Limb (tissue), 2 donors: ENCODE results near the gene RGSL1.
"Not testable (repeated sequence)": the region's sequence is repeated elsewhere in the genome, so short reads cannot be mapped to it uniquely, and the experiment has no call there.

ENCODE experiments used
- DNase-seq, 2 donors: peaks; one replicate each; pipeline ENCODE4 v3.0.0-alpha.2; 2016; ENCODE audit errors: extremely low spot score in 2 of 2

Gene RGSL1

DNA sequence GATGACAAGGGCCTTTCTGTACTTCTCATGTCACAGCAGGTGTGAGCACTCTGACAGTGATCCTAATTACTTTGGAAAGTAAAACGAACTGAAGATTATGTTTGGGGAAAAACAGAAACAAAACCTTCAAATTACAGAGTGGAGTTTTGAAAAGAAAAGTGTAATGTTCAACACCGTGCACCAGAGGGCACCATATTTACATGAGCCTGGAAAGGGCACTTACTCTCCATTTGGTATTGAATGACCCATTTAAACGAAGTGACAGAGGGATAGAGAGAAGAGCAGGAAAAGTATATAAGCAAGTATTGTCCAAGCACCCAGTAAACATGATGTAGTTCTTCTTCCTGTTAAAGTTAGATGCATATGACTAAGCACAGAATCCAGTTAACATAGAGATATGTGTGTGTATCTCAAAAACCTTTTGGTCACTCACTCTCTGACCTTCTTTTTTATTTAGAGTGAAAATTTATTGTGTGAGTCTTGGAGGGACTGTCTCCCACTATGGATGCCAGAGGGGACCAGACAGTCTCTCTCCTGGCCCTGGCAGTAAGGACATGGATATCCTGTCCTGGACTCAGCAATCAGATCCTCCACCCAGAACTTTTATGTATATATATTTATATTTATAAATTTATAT, 3.8 kb upstream of the RGSL1 start:
- DNase-seq, result no peak

GRCh38 chr1:182447124-182447523, 2.8 kb upstream of the RGSL1 start:
- not testable (repeated sequence) for DNase-seq

- DNase-seq, result no peak
Measured at GRCh38 chr1:182447660-182448059, 2.3 kb upstream of the RGSL1 start.

GRCh38 chr1:182453631-182454030, 3.7 kb downstream of the RGSL1 start:
- DNase-seq, result no peak

GRCh38 chr1:182457844-182458243, 7.9 kb downstream of the RGSL1 start:
- DNase-seq, result no peak

- no peak for DNase-seq
Measured at GRCh38 chr1:182459949-182460348, 10.0 kb downstream of the RGSL1 start.

- no peak for DNase-seq
Measured at GRCh38 chr1:182460550-182460951, 10.6 kb downstream of the RGSL1 start.

GRCh38 chr1:182473556-182473955, 23.6 kb downstream of the RGSL1 start:
- DNase-seq, result no peak

GRCh38 chr1:182476625-182477024, 26.7 kb downstream of the RGSL1 start:
- DNase-seq, result no peak

DNA sequence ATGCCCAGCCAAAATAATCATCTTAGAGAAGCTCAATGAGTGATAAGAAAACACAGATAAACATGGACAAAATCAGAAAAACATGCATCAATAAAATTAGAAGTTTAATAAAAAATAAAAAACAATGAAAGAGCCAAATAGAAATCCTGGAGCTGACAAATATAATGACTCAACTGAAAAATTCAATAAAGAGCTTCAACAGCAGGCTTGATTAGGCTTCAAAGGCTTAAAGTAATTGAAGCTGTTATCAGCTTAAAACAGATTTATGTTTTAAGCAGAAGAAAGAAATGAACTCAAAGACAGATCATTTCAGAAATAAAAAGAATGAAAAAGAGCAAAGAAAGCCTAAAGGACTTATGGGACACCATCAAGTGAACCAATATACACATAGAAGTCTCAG, 28.3 kb downstream of the RGSL1 start:
- DNase-seq, result no peak

GRCh38 chr1:182484067-182484466, 34.1 kb downstream of the RGSL1 start:
- DNase-seq, result no peak

DNA sequence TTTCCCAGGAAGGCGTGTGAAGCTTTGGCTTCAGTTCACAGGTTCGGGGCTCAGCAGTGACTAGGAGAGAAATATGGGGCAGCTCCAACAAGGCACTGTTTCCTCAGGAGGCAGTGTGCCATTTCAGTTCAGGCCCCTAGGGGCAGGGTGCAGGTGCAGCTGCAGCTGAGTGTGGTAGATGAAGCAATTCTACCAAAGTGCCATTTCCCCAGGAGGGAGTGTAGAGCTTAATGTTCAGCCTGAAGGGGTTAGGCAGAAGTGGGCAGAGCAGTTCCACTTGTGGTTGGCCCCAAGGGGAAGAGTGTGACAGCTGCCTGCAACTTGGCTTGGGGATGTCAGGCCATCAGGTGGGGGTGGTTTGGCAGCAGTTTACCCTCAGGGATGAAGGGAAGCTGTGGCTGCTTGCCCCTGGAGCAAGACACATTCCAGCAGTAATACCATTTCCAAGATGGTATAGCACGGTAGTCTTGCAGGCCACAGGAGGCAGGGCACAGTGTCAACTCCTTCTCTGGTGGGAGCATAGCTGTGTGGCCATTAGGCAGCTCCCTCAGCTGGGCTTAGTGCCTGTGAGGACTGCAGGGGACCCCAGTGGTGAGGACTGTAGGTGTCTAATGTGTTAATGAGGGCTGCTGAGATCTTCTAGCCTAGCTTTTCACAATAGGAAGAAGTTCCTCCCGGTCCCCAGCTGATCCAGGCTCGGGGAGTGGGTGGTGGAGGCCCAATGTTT, 34.7 kb downstream of the RGSL1 start:
- no peak for DNase-seq

GRCh38 chr1:182485861-182486260, 35.9 kb downstream of the RGSL1 start:
- DNase-seq, result no peak

DNA sequence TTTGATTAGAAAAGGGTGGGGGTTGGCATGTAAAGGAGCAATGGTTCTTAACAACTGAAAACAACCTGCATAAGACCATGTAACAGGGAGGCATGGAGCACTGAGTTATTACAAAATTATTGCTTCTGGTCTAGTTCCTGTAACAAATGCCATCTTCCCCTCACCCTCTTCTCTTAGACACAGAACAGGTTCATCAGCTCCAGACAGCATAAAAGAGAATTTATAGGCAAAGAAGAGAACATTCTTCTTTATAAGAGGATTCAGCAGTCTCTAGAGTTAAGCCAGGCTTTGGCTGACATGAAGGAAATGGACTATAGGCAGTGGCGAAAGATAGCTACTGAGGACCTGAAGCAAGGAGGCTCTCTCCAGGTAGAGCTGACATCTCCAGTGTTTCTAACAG, 38.9 kb downstream of the RGSL1 start:
- DNase-seq, result no peak

- DNase-seq, result no peak
Measured at GRCh38 chr1:182493063-182493462, 43.1 kb downstream of the RGSL1 start.

GRCh38 chr1:182495002-182495401, 45.1 kb downstream of the RGSL1 start:
- no peak for DNase-seq

GRCh38 chr1:182495693-182496092, 45.7 kb downstream of the RGSL1 start:
- DNase-seq, result no peak

DNA sequence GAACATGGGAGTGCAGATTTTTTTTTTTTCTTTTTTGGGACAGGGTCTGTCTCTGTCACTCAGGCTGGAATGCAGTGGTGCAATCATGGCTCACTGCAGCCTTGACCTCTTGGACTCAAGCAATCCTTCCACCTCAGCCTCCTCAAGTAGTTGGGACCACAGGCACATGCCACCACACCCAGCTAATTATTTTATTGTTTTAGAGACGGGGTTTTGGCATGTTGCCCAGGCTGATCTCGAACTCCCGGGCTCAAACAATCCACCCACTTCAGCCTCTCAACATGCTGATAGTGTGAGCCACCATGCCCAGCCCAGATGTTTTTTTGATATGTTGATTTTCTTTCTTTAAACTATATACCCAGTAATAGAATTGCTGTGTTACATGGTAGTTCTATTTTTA, 57.7 kb downstream of the RGSL1 start:
- DNase-seq, result no peak

GRCh38 chr1:182515556-182515955, 65.6 kb downstream of the RGSL1 start:
- DNase-seq, result no peak

DNA sequence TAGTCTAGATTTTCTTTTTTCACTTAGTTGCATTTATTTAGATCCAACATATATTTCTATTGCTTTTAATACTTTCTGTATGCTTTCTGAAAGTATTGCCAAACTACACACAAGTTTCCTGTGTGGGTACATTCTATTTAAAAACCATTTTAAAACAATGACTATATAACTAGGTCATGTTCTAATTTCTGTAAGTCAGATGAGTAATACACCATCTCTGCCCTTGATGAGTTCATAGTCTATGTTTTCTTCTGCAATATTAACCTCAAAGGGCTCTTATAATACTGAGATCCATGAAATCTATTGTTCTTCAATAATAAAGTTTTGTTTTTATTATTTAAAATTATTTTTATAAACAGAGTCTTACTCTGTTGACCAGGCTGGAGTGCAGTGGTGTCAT, 70.8 kb downstream of the RGSL1 start:
- no peak for DNase-seq

DNA sequence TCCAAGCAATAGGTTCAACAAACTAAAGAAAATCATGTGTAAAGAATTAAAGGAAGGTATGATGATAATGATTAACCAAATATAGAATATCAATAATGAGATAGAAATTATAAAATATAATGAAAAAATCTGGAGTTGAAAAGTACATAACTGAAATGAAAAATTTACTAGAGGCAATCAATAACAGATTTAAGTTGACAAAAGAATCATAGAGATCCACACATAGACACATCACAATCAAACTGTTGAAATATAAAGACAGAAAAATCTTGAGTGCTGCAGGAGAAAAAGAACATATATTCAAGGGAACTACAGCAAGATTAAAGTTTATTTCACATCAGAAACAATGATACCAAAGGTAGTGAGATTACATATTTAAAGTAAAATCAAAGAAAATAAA, 75.4 kb downstream of the RGSL1 start:
- no peak for DNase-seq

GRCh38 chr1:182527680-182528079, 77.7 kb downstream of the RGSL1 start:
- no peak for DNase-seq

DNA sequence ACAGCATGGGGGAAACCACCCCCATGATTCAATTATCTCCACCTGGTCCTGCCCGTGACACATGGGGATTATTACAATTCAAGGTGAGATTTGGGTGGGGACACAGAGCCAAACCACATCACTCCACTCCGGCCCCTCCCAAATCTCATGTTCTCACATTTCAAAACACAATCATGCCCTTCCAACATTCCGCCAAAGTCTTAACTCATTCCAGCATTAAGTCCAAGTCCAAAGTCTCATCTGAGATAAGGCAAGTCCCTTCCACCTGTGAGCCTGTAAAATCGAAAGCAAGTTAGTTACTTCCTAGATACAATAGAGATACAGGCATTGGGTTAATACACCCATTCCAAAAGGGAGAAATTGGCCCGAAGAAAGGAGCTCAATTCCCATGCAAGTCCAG, 78.3 kb downstream of the RGSL1 start:
- DNase-seq, result not testable (repeated sequence)
